Prostate gland (tissue), 2 donors: Measurements from ENCODE around the gene RASSF1.

ENCODE experiments used
- CTCF ChIP-seq, 4 experiments: fragments of 200-600 bp in 2 of 4; fragments of 450-650 bp in 2 of 4; sonication (generic) in 2 of 4; IDR thresholded peaks; 1 replicate in 3 of 4; 2 replicates in 1 of 4; pipeline ENCODE4 v1.5.1; 2016 to 2019; ENCODE audit warnings: antibody characterized with exemption in 4 of 4, mild to moderate bottlenecking in 2 of 4, moderate library complexity in 2 of 4
- POLR2AphosphoS5 ChIP-seq: sonication (generic); formaldehyde crosslinking; IDR thresholded peaks from one replicate; pipeline ENCODE4 v1.6.1; 2017; ENCODE audit warnings: antibody characterized with exemption

GRCh38 chr3:50340147-50340447, 539 bp downstream of the RASSF1 start:
- TF ChIP-seq POLR2AphosphoS5 (no peak), CTCF (IDR thresholded peaks at IDR 0.05) (no peak)
